Natural killer cell (primary cell): ENCODE data around the gene SMIM7. TPM values are rescaled to one million over a fixed set of nuclear protein-coding genes. Genes with fewer than 3 reads are reported as not detected.

Experiments
- ATAC-seq, 3 donors: fragments of 150-1000 bp in 2 of 3; fragments of 200-7000 bp in 1 of 3; cut with Tn5 transposase; 1 replicate in 1 of 3; 2 replicates in 2 of 3; pipeline ENCODE4 v1.10.0; 2021; ENCODE audit warnings: mild to moderate bottlenecking in 2 of 3, moderate library complexity in 2 of 3
- DNase-seq, 2 donors: peaks; one replicate each; pipeline versions ENCODE4 v3.0.0 to v3.0.0-alpha.2; 2013 to 2021; ENCODE audit warnings: mixed read lengths in 1 of 2
- H3K27ac ChIP-seq: one replicate; pipeline ENCODE4 v1.5.1; 2013; ENCODE audit warnings: mild to moderate bottlenecking, low read length
- H3K27me3 ChIP-seq: one replicate; pipeline ENCODE4 v1.6.1; 2013; ENCODE audit warnings: low read length; ENCODE audit not compliant: control insufficient read depth, insufficient read depth
- H3K36me3 ChIP-seq: one replicate; pipeline ENCODE4 v1.6.1; 2013; ENCODE audit warnings: low read length; ENCODE audit not compliant: control insufficient read depth, insufficient read depth
- H3K4me1 ChIP-seq: one replicate; pipeline ENCODE4 v1.6.1; 2013; ENCODE audit warnings: low read length; ENCODE audit not compliant: control insufficient read depth, insufficient read depth
- H3K4me3 ChIP-seq: one replicate; pipeline ENCODE4 v1.5.1; 2013; ENCODE audit warnings: low read length
- H3K9me3 ChIP-seq: one replicate; pipeline ENCODE4 v1.6.1; 2013; ENCODE audit warnings: low read length; ENCODE audit not compliant: control insufficient read depth, insufficient read depth
- H3K27ac Mint-ChIP-seq, 2 donors: one replicate each; pipeline ENCODE4 v1.8.0; 2022; ENCODE audit warnings: mild to moderate bottlenecking in 2 of 2, mixed read lengths in 2 of 2, moderate library complexity in 1 of 2
- H3K27me3 Mint-ChIP-seq, 2 donors: one replicate each; pipeline ENCODE4 v1.8.0; 2022; ENCODE audit warnings: low read depth in 2 of 2, mixed read lengths in 2 of 2
- H3K36me3 Mint-ChIP-seq: one replicate; pipeline ENCODE4 v1.8.0; 2022; ENCODE audit warnings: mixed read lengths
- H3K4me1 Mint-ChIP-seq, 2 donors: one replicate each; pipeline ENCODE4 v1.8.0; 2022; ENCODE audit warnings: mixed read lengths in 2 of 2
- H3K4me3 Mint-ChIP-seq: one replicate; pipeline ENCODE4 v1.8.0; 2022; ENCODE audit warnings: mild to moderate bottlenecking, moderate library complexity, mixed read lengths
- H3K9me3 Mint-ChIP-seq, 2 donors: one replicate each; pipeline ENCODE4 v1.8.0; 2022; ENCODE audit warnings: mixed read lengths in 2 of 2
- WGBS: methylation state at CpG from one replicate; pipeline ENCODE4 v1.1.7; 2013; ENCODE audit warnings: missing lambda C conversion rate; ENCODE audit not compliant: insufficient coverage; 5-methylcytosine and 5-hydroxymethylcytosine counted together
- intact Hi-C: fragments of 100-400 bp; cut with micrococcal nuclease; formaldehyde crosslinking; loops from one replicate; pipeline ENCODE4 v1.14.2; 2022
- total RNA-seq, 4 donors: library from RNA; stranded (reverse); fragments of 120-200 nt in 1 of 4; gene quantifications; one replicate each; pipeline versions ENCODE4 v1.2.3 to v1.2.4, GENCODE V29; 2013 to 2022
- TF ChIP-seq, protein P1 (sequence below): fragments of 200-600 bp; IDR thresholded peaks from one replicate; pipeline ENCODE4 v1.8.0; 2022; ENCODE audit warnings: antibody characterized with exemption

Gene SMIM7
- total RNA-seq, 3 donors from 2014 or later (not counting 1 experiment from before 2014, with no cell fraction given): 63.2 to 88.4 (median 76.0) TPM

DNA sequence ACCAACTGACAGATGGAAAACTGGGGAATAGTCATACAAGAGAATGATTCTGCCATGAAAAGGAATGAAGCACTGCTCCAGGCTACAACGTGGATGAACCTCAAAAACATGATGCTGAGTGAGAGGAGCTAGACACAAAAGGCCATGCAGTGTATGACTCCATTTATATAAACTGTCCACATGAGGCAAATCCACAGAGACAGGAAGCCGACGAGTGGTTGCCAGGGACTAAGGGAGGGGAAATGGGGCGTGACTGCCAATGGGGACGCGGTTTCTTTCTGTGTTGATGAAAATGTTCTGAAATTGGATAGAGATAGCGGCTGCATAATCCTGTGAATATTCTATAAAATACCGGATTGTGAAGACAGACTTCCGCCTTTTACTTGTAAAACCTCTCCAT, 10.2 kb downstream of the SMIM7 start:
- WGBS: 89% methylated on average over 9 of the region's 9 CpGs
- ATAC-seq: no peak
- Mint-ChIP-seq H3K36me3 (peaks cover 18% of the 10 kb centered on the region), H3K4me3 (no peak overlapping the region), H3K27ac (peak overlapping the region in 1 of 2 donors; percentile 39), H3K4me1 (peaks cover 7 to 25% of the 10 kb centered on the region in 2 donors), H3K9me3 (no peaks in the 10 kb centered on the region), H3K27me3 (no peaks in the 10 kb centered on the region)
- no peaks in the 10 kb centered on the region for H3K9me3 ChIP-seq
- DNase-seq: no peak
- intact Hi-C loops: no loop called here
- no peak overlapping the region for H3K27ac ChIP-seq
- no peak overlapping the region for H3K4me3 ChIP-seq
- H3K4me1 ChIP-seq: no peaks in the 10 kb centered on the region
- peaks cover 62% of the 10 kb centered on the region for H3K36me3 ChIP-seq
- no peaks in the 10 kb centered on the region for H3K27me3 ChIP-seq
- TF ChIP-seq, protein P1, sequence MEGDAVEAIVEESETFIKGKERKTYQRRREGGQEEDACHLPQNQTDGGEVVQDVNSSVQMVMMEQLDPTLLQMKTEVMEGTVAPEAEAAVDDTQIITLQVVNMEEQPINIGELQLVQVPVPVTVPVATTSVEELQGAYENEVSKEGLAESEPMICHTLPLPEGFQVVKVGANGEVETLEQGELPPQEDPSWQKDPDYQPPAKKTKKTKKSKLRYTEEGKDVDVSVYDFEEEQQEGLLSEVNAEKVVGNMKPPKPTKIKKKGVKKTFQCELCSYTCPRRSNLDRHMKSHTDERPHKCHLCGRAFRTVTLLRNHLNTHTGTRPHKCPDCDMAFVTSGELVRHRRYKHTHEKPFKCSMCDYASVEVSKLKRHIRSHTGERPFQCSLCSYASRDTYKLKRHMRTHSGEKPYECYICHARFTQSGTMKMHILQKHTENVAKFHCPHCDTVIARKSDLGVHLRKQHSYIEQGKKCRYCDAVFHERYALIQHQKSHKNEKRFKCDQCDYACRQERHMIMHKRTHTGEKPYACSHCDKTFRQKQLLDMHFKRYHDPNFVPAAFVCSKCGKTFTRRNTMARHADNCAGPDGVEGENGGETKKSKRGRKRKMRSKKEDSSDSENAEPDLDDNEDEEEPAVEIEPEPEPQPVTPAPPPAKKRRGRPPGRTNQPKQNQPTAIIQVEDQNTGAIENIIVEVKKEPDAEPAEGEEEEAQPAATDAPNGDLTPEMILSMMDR: no peak

DNA sequence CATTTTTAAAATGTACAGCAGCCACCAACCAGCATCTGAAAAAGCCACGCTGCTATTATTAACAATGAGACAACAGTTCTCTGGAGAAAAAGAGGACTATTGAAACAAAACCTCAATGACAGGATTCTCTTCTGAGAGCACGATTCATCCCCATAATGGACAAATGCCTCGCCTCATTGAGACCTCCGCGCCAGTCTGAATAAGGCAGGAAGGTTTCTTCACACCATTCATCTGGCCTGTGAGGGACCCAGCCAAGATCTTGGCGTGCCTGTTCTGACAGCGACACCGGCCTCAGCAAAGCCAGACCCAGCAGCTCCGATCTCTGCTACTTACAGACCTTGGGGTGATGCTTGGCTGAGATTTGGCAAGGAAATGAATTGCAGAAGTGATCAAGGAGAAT, 14.8 kb downstream of the SMIM7 start:
- H3K4me1 Mint-ChIP-seq: peaks cover 0 to 15% of the 10 kb centered on the region in 2 donors
- H3K27ac Mint-ChIP-seq: no peak overlapping the region
- no peaks in the 10 kb centered on the region for H3K36me3 Mint-ChIP-seq
- no peaks in the 10 kb centered on the region for H3K9me3 Mint-ChIP-seq
- no peak overlapping the region for H3K27ac ChIP-seq
- H3K36me3 ChIP-seq: peaks cover 56% of the 10 kb centered on the region
- H3K4me3 Mint-ChIP-seq: no peak overlapping the region
- 98% methylated on average over 9 of the region's 9 CpGs for WGBS
- intact Hi-C loops: no loop called here
- DNase-seq: no peak
- no peaks in the 10 kb centered on the region for H3K9me3 ChIP-seq
- no peak for ATAC-seq
- no peaks in the 10 kb centered on the region for H3K4me1 ChIP-seq
- no peaks in the 10 kb centered on the region for H3K27me3 ChIP-seq
- no peak overlapping the region for H3K4me3 ChIP-seq
- no peaks in the 10 kb centered on the region for H3K27me3 Mint-ChIP-seq
- TF ChIP-seq, protein P1: no peak

DNA sequence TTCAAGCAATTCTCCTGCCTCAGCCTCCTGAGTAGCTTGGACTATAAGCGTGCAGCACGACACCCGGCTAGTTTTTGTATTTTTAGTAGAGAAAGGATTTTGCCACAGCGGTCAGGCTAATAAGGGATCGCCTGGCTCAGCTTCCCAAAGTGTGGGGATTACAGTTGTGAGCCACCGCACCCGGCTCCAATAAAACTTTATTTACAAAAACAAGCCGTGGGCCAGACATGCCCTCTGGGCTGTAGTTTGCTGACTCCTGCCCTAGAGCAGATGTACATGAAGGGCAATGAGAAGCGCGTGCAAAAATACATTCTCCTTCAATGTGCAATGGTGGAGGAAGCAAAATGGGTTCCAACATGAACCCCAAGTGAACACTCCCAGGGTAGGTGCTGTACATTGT, 18.2 kb downstream of the SMIM7 start:
- H3K4me3 ChIP-seq: no peak overlapping the region
- Mint-ChIP-seq H3K4me3 (no peak overlapping the region), H3K36me3 (no peaks in the 10 kb centered on the region), H3K9me3 (no peaks in the 10 kb centered on the region), H3K27me3 (no peaks in the 10 kb centered on the region), H3K27ac (no peak overlapping the region), H3K4me1 (peaks cover 5 to 16% of the 10 kb centered on the region in 2 donors)
- TF ChIP-seq, protein P1: no peak
- intact Hi-C loops: no loop called here
- peaks cover 13% of the 10 kb centered on the region for H3K4me1 ChIP-seq
- DNase-seq: no peak
- 99% methylated on average over 10 of the region's 10 CpGs for WGBS
- H3K36me3 ChIP-seq: peaks cover 58% of the 10 kb centered on the region
- no peaks in the 10 kb centered on the region for H3K27me3 ChIP-seq
- H3K9me3 ChIP-seq: no peaks in the 10 kb centered on the region
- H3K27ac ChIP-seq: no peak overlapping the region
- no peak for ATAC-seq

DNA sequence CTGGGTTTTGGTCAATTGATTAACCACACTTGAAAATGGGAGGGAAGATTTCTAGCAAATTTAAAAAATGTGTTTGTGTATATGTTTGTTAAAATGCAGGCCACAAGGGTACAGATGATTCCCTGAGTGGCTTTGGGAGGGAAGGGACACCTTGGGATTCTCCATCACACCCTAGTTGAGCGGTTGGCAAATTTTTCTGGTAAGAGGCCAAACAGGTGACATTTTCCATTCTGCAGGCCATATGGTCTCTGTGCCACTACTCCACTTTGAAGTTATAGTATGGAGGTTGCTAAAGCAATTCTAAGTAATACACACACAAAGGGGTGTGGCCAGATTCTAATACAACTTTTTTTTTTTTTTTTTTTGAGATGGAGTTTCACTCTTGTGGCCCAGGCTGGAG, 19.0 kb downstream of the SMIM7 start:
- H3K27me3 Mint-ChIP-seq: no peaks in the 10 kb centered on the region
- TF ChIP-seq, protein P1: no peak
- peaks cover 13% of the 10 kb centered on the region for H3K4me1 ChIP-seq
- no peaks in the 10 kb centered on the region for H3K27me3 ChIP-seq
- H3K4me3 Mint-ChIP-seq: no peak overlapping the region
- peaks cover 53% of the 10 kb centered on the region for H3K36me3 ChIP-seq
- H3K4me3 ChIP-seq: no peak overlapping the region
- no peak overlapping the region for H3K27ac Mint-ChIP-seq
- no peaks in the 10 kb centered on the region for H3K9me3 ChIP-seq
- H3K27ac ChIP-seq: no peak overlapping the region
- no peaks in the 10 kb centered on the region for H3K9me3 Mint-ChIP-seq
- peaks cover 7 to 16% of the 10 kb centered on the region in 2 donors for H3K4me1 Mint-ChIP-seq
- WGBS: no CpG with 5 or more reads among the region's 1 CpG
- DNase-seq: no peak
- H3K36me3 Mint-ChIP-seq: no peaks in the 10 kb centered on the region
- intact Hi-C loops: no loop called here
- no peak for ATAC-seq
